HG03439 (cell line): Measurements from ENCODE around the gene ATP8B4.
A peak's percentile ranks its signal among the peaks of the same experiment; 100 is the strongest.

ENCODE experiments used
- ATAC-seq: cut with Tn5 transposase; IDR thresholded peaks from one replicate; pipeline ENCODE4 v1.9.1; 2021; ENCODE audit warnings: mild to moderate bottlenecking, moderate library complexity; ENCODE audit not compliant: unreplicated experiment

Gene ATP8B4

GRCh38 chr15:50065279-50065678, 53.8 kb downstream of the ATP8B4 start:
- no peak for ATAC-seq

- no peak for ATAC-seq
Measured at GRCh38 chr15:50064673-50065072, 54.4 kb downstream of the ATP8B4 start.

- no peak for ATAC-seq
Measured at GRCh38 chr15:50063226-50063625, 55.8 kb downstream of the ATP8B4 start.

- ATAC-seq, result no peak
Measured at GRCh38 chr15:50061503-50061902, 57.5 kb downstream of the ATP8B4 start.

GRCh38 chr15:50059883-50060282, 59.1 kb downstream of the ATP8B4 start:
- ATAC-seq, result no peak

GRCh38 chr15:50059203-50059772, 59.7 kb downstream of the ATP8B4 start:
- no peak for ATAC-seq

GRCh38 chr15:50057905-50058639, 61.0 kb downstream of the ATP8B4 start:
- ATAC-seq, result no peak

GRCh38 chr15:50057196-50057595, 61.8 kb downstream of the ATP8B4 start:
- ATAC-seq, result no peak

- ATAC-seq, result no peak
Measured at GRCh38 chr15:50055750-50056157, 63.3 kb downstream of the ATP8B4 start.

- ATAC-seq, result no peak
Measured at GRCh38 chr15:50055332-50055731, 63.7 kb downstream of the ATP8B4 start.

- ATAC-seq, result no peak
Measured at GRCh38 chr15:50053055-50053856, 65.8 kb downstream of the ATP8B4 start.

- ATAC-seq, result no peak
Measured at GRCh38 chr15:50051811-50052419, 67.1 kb downstream of the ATP8B4 start.

GRCh38 chr15:50050986-50051743, 67.9 kb downstream of the ATP8B4 start:
- no peak for ATAC-seq

- no peak for ATAC-seq
Measured at GRCh38 chr15:50049871-50050270, 69.2 kb downstream of the ATP8B4 start.

- no peak for ATAC-seq
Measured at GRCh38 chr15:50046867-50047266, 72.2 kb downstream of the ATP8B4 start.

- ATAC-seq, result peak; percentile 73
Measured at GRCh38 chr15:50046159-50046558, 72.9 kb downstream of the ATP8B4 start.

GRCh38 chr15:50044904-50045303, 74.1 kb downstream of the ATP8B4 start:
- ATAC-seq, result no peak

GRCh38 chr15:50044406-50044805, 74.6 kb downstream of the ATP8B4 start:
- ATAC-seq, result no peak

- ATAC-seq, result no peak
Measured at GRCh38 chr15:50042775-50043174, 76.3 kb downstream of the ATP8B4 start.

GRCh38 chr15:50030456-50030855, 88.6 kb downstream of the ATP8B4 start:
- ATAC-seq, result no peak

- no peak for ATAC-seq
Measured at GRCh38 chr15:50028326-50028725, 90.7 kb downstream of the ATP8B4 start.
